Measurements from ENCODE around the gene JADE1.

Gene JADE1

GRCh38 chr4:128832243-128832625 lies 22.7 kb downstream of the JADE1 start:
- TF ChIP-seq CTCF (IDR thresholded peaks at IDR 0.05; ENCODE audit: extremely low read depth, missing control alignments): no peak
- DNase-seq (ENCODE audit: low spot score): no peak

GRCh38 chr4:128835498-128836222 lies 26.2 kb downstream of the JADE1 start:
- DNase-seq (ENCODE audit: low spot score): no peak
- TF ChIP-seq CTCF (IDR thresholded peaks at IDR 0.05; ENCODE audit: extremely low read depth, missing control alignments): no peak

DNA sequence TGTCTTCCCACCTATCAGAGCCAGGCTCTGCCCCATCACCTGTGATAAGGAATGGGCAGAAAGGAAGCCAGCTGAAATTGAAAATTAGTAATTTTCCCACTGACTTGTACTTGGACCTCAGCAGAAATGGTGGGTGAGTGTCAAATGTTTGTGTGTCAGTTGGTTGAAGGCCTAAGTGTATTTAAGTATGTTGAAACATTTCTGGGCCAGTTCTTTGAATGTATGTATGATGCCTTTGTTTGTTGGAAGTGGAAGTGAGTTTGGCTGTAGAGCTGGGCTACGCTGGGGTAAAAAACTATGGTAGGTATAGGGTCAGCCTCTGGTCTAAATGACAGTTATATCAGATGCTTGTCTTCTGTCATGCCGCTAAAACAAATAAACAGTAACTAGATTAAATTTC lies 27.7 kb downstream of the JADE1 start:
- no peak for DNase-seq (ENCODE audit: low spot score)
- no peak for TF ChIP-seq CTCF (IDR thresholded peaks at IDR 0.05; ENCODE audit: extremely low read depth, missing control alignments)

DNA sequence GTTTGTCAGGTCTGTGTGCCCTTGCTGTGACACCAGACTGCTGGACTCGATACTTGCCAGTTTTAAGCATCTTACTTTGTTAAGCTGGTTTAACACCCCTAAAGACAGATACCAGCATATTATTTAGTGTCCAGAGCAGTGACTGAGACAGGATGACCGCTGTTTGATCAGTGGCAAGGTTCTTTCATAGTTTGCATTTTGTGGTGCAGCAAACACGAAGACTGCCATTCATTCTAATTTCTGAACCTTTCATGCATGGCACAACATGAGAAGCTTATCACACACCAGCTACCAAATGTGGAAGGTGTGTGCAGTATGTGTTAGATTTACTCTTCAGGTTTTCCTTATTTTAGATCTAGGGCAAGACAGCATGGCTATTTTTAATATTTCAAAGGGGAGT lies 28.2 kb downstream of the JADE1 start:
- no peak for TF ChIP-seq CTCF (IDR thresholded peaks at IDR 0.05; ENCODE audit: extremely low read depth, missing control alignments)
- no peak for DNase-seq (ENCODE audit: low spot score)

DNA sequence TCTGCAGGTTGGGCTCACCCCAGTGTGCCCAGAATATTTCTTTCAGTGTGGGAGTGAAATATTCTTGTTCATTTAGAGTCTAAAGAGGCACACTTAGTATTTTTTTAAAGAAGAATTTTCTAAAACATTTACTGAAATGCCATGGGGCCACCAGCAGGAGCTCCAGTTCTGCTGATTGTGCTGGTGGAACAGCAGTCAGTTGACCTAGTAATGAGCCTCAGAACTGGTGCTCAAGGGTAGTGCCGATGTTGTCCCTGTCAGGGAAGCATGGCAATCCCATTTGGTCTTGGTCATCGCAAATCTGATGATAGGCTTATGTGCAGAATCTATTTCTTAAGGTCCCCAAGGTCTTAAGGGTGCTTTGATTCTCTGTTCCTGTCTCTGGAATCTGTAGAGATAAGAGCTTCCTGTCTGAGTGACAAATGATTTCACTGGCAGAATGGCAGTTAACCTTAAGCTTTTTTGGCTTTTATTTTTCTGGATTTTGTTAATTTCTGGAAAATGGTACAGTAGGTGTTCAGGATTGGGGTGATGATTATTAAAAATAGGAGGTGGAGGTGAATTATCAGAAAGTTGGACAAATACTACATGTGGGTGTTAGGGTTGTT lies 31.3 kb downstream of the JADE1 start:
- TF ChIP-seq CTCF (IDR thresholded peaks at IDR 0.05; ENCODE audit: extremely low read depth, missing control alignments): no peak
- no peak for DNase-seq (ENCODE audit: low spot score)

DNA sequence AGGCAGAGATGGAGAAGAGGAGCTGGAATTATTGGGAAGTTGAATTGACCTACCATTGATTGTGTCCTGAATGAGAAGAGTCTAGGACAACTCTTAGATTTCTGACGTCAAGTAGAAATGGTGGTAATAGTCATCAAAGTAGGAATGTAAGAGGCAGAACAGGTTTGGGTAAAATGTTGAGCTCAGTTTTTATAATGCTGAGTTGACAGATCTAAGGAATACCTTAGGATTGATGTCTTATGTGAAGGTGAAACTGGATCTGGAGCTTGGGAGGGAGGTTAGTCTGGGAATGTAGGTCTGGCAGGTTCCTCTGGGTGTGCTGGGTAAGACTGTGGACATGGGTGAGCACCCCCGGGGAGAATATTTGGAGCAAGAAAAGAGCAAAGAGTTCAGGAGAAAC lies 31.9 kb downstream of the JADE1 start:
- DNase-seq (ENCODE audit: low spot score): no peak
- no peak for TF ChIP-seq CTCF (IDR thresholded peaks at IDR 0.05; ENCODE audit: extremely low read depth, missing control alignments)

DNA sequence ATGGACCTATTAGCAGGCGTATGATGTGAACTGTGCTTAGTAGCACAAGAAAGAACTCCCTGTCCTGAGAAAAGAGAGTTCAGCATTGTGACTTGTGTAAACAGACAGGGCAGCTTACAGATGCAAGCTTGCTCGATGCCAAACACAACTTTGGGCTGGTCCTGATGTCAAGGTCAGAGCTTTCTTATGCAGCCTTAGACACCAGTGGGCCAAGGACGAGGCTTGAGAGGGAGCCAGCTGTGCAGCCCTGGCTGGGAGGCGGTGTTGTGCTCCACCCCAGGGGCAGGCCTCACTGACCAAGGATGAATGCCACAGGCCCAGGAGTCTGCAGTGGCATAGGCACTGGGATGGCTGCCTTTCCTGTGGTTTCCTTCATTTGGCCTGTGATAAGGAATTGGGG lies 35.4 kb downstream of the JADE1 start:
- TF ChIP-seq CTCF (IDR thresholded peaks at IDR 0.05; ENCODE audit: extremely low read depth, missing control alignments): no peak
- DNase-seq (ENCODE audit: low spot score): no peak
